HG02981 (cell line): ENCODE data around the gene DIDO1.
A peak's percentile ranks its signal among the peaks of the same experiment; 100 is the strongest.
"Not testable (repeated sequence)": the region's sequence is repeated elsewhere in the genome, so short reads cannot be mapped to it uniquely, and the experiment has no call there.

Experiments
- ATAC-seq: cut with Tn5 transposase; IDR thresholded peaks from one replicate; pipeline ENCODE4 v1.9.1; 2021; ENCODE audit warnings: mild to moderate bottlenecking, moderate library complexity; ENCODE audit not compliant: unreplicated experiment

DIDO1 gene

DNA sequence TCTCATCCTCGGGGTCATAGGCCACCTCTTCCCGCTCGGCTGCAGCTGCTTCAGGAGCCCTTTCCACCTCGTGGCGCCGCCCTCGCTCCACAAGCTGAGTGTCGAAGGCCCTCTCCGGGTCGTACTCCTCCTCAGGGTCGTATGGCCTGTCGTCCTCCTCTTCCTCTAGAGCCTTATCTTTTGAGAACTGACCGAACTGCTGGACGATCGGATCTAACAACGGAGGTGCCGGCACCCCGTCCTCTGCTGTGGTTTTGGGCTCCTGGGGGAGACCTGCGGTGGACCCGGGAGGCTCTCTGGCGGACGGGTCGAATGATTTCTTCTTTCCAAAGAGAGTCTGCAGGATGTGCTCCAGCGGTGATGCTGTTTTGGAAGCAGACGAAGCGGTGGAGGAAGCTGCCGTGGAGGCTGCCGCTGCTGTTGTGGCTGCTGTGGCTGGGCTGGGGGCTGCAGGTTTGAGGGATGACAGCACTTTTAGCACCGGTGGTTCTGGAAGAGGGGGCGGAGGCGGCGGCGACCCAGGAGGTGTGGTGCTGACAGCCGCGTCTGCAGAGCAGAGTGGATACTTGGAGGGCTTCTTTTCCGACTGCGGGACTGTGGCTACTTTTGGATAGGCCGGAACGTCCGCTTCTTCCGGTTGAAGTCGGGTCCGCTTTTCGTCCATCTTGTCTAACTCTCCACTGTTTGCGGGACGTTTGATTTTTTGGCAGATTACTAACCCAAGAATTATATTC lies 44.5 kb downstream of the DIDO1 start:
- ATAC-seq: no peak

DNA sequence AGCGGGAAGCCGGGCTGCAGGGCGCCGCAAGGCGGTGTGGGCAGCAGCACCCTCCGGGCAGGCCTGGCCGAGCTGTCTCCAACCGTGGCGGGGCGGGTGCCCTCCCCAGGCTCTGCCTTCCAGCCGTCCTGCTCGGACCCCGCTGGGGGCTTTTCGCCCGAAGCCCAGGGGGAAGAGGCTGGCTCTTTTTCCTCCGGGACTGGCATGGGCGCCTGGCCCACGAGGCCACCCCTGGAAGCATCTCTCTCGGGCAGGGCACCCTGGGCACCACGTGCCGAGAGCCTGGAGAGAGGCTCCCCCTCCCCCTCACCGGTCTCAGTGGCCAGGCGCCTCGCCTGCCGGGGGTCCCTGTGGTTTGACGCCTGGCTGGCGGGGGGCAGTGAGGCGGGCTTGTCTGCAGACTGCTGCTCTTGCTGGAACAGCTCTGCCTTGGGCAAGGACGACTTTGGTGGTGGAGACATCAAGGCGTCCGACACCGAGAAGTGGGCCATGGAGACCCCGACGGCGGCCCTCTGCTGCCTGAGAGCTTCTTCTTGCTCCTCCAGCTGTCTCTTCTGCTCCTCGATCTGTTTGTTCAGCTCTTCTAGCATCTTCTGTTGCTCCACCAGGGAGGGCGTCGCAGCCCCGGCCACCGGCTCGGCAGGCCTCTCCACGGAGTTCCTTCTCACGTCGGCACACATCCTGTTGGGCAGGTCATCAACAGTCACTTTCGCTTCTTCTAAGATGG lies 45.2 kb downstream of the DIDO1 start:
- ATAC-seq: no peak

DNA sequence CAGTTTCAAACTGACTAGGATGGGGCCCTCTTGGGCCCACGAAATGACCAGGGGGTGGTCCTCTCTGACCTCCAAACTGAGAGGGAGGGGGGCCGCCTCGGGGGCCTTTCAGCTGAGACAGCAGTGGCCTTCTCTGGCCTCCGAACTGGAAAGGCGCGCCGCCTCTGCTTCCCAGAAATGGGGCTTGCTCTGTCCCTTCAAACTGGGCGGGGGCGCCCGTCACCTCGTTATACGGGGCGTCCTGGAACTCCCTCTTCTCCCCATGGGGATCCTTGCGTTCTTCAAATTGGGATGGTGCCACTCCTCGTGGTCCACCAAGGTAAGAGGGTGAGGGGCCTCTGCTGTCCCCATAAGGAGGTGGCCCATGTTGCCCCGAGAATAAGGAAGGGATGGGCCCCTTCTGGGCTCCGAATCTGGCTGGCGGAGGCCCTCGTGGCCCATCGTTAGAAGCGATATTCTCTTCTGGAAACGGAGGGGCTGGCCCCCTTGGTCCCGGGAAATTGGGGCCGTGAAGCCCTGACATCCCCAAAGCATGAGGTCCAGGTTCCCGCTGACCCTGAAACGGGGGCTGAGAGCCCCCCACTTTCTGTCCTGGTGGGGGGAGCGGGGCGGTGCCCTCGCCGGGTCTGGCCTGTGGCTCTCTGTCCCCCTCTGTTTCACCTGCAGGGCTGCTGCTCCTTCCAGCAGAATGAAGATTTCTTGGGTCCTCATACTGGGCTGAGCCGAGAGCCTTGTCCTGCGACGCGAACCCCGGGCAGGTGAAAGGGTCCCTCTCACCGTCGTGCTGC lies 46.0 kb downstream of the DIDO1 start:
- ATAC-seq: no peak

DNA sequence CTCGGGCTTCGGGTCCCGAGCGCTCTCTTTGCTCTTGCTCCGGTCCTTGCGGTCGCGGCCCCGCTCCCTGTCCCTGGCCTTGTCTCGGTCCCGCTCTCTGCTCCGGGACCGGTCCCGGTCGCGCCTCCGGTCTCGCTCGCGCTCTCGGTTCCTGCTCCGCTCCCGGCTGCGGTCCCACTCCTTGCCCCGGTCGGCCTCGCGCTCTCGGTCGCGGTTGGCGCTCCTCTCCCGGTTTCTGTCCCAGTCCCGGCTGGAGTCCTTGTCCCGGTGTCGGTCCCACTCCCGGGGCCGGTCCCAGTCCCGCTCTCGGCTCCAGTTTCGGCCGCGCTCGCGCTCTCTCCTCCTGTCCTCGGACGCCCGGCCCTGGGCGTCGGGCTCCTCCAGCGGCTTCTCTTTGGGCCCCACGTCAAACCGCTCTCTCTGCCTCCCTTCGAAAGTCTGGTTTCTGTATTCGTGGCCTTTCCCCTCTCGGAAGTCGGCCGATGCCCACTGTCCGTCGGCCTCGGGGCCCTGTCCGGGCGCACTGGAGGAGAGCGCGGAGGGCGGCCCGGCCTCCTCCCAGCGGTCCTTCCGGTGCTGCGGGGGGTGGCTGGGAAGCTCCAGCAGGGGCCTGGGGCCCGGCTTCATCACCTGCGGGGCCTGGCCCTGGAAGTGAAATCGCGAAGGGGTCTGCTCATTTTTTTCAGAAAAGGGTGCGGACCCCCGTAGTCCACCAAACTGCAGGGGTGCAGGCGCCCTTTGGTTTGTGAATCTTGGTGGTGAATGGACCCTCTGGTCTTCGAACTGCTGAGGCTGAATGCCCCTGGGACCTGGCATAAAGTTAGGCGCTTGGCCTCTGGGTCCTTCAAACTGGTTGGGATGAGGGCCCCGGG lies 46.8 kb downstream of the DIDO1 start:
- no peak for ATAC-seq

DNA sequence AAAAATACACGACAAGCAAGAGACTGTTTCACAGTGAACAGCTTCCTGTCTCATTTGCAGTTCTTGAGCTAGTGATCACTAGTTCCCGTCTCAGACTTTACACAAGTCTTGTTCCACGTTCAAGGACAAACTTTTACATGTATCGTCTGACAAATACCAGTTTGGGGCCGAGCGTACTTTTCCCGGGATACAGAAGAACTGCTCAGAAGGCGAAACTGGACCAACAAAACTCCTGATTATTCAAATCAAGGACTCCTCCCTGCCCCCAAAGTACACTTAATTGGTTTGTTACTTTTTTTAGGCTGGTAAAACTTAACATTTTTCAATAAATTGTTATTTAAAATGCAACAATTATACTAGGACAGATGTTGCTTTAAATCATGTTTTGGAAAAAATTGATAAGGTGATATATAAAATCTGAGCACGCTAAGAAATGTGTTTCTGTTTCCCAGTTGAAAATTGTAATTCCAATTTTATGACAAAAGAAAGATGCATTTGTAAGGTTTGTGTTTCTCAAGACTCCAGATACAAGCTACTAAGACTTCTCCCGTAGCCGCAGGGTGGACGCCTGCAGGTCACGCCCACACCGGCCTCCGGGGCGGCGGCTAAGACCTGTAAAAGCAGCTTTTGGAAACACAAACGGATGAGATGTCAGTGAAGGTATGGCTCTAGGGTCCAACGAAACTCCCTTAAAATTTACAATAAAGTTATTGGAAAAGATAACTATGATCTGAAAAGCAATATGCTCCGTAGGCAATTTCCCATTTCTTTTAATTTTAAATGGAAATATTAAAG lies 47.9 kb downstream of the DIDO1 start:
- ATAC-seq: no peak

DNA sequence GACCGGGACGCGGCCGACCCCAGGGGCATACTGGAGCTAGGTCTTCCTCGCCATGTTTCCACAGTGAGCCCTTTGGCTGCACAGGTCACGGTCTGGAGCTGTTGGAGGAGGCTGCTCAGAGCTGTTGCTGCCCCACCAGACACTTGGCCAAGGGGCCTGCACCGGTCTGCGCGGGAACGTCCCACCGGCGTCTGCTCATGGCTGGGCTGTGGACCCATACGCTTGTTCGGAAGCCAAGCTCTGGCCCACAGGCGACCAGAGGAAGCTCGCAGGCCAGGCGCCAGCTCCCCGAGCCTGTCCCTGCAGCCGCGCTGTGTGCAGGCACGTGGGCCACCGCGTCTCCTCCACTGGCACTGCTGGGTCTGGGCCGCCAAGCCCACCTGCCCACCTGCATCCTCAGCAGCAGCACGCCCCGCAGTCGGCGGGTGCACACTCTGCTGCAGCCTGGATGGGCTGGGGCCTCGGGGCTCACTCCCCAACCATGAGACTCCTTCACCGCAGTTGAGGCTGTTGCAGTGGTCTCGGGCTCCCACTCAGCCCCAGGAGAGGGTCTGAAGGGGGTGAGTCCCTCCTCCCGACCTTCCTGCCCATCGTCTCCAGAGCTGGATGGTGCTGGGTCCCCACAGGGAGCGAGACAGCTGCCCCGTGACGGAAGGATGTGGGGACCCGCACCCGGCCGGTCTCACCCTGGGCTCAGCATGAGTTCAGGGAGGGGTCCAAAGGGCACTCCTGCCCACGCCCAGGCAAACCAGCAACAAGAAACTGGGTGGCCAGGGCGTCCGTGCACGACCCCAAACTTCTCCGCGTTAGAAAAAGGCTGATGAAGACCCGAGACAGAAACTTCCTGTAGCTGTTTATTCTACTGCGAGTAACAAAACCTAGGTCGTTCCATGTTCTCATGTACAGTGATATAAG lies 49.1 kb downstream of the DIDO1 start:
- no peak for ATAC-seq

DNA sequence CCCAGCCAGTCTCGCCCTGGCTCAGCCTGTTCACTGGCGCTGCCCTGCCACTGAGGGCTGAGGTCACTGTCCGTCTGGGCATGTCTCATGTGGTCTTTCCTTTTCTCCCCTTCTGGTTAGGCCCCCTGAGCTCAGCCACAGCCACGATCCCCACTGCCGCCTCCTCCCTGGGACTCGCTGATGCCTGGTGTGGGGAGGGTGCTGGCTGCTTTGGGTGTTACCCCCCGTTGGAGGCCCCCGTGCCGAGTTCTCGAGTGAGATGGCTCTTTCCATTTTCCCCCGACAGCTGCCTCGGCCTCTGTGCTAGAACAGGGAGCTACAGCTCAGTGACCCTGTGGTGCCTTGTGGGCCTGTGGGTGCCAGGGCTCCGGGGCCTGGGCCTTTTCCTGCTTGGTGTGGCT lies 49.8 kb downstream of the DIDO1 start:
- ATAC-seq: no peak

DNA sequence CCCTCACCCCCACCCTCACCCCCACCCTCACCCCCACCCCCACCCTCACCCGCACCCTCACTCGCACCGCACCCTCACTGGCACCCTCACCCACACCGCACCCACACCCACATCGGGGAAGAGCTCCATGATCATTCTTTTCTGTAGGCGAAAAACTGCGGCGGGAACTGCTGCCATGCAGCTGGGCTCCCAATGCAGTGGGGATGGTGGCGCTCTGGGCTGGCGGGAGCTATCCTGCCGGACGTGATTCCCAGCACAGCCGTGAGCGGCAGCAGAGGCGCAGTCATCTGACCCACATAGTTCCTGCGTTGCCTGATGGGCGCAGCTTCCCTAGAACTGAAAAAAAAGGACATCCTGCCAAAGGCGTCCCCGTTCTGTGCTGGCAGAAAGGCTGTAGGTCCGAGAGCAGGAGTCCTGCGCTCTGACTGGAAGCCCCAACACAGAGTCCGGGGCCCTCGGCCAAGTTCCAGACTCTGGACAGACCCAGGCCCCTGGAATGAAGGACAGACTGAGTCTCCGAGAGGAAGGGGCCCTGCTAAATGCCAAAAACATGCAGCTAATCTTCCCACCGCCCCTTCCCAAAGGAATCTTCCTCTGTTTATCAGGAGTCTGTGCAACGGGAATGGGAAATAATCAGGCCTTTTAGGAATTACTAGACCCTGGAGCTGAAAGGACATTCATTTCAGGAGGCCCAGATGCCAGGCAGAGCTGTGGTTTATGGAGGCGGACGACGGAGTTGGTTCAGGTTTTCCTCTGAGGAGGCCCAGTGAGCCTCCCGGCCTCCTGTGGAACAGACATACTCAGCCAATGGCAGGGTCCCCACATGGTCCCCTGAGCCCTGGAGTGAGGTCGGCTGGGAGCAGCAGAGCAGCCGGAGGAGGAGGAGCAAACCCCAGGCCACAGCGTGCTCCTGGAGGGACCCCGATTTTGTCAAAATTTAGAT lies 50.6 kb downstream of the DIDO1 start:
- ATAC-seq: no peak

DNA sequence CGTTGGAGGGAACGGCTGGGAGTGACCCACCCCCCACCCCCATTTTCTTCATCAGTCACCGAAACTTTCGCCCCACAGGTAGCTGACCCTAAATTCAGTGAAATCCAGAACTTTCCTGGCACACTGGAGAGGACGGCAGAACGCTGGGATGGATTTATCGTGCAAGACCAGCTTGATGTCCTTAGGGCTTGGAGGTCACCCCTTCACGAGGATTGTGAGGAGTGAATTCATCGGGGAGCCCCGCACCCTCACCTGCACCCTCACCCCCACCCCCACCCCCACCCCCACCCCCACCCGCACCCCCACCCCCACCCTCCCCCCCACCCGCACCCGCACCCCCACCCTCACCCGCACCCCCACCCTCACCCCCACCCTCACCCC lies 51.4 kb downstream of the DIDO1 start:
- ATAC-seq: no peak

DNA sequence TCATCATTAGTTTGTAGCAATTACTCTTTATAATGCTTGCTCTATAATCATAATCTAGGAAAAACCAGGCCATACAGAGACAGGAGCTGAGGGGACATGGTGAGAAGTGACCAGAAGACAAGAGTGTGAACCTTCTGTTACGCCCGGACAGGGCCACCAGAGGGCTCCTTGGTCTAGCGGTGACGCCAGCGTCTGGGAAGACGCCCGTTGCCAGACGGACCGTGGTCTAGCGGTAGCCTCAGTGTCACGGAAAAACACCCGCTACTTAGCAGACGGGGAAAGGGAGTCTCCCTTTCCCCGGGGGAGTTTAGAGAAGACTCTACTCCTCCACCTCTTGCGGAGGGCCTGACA lies 52.6 kb downstream of the DIDO1 start:
- ATAC-seq: not testable (repeated sequence)

DNA sequence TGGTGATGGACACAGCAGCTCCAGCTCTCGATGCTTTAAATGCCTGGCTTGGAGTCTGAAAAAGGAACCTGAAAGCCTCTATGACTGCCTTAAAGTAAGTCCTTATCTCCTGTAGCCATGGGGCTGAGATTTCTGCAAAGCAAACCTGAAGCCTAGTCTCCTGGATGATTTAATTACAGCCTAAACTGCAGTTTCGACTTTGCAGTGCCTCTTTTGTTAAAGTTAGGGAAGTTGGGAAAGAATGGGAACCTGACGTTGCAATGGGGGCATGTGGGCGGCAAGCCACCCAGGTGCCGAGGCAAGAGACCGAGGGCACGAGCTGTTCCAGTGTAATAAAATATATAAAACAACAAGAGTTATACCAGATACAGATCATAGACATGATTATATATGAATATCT lies 53.0 kb downstream of the DIDO1 start:
- no peak for ATAC-seq

DNA sequence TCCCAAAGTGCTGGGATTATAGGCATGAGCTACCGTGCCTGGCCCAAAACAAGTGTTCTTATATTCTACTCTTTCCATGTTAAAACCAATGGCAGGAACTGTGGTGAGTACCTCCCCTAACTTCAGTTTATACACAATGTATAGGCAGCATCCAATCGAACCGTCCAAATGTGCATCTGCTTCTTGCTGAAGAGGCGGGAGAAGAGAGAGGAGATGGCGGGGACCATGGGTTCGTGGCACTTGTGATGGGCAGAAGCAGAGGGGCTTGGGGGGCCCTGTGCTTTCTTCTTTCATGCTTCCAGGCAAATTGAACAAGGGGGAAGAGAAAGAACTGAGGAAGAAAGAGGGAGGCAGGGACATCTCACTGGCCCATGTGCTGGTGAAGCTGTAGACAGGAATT lies 53.4 kb downstream of the DIDO1 start:
- ATAC-seq: no peak

DNA sequence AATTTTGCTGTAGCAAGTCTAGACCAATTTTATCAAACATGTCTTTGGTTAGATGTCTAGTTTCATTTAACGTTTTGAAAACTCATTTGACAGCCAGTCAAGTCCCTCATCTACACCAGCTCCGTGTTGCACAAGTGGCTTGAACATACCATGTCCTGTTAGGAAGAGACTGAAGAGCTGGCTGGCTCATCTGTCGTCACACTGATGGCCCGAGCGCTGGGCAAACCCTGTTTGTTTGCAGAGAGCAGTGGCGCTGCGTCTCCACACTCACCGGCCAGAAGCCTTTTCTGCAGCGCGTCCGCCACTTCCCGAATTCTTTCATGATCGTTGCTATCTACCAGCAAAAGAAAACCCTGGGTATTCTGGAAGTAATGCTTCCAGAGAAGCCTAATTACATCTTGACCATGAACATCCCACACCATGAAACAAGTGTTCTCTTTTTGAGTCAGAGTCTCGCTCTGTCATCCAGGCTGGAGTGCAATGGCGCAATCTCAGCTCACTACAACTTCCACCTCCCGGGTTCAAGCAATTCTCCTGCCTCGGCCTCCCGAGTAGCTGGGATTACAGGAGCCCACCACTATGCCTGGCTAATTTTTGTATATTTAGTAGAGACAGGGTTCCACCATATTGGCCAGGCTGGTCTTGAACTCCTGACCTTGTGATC lies 54.0 kb downstream of the DIDO1 start:
- no peak for ATAC-seq

DNA sequence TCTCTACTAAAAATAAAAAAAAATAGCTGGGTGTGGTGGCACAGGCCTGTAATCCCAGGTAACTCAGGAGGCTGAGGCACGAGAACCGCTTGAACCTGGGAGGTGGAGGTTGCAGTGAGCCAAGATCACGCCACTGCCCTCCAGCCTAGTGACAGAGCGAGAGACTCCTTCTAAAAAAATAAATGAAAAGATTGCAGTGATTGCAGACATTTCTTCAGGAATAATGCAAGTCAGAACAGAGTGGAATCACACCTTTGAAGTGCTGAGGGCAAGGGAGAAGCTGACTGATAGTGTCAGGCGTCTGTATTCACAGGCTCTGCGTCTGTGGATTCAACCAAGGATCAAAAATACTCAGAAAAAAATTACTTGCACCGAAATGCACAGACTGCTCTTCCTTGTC lies 62.1 kb downstream of the DIDO1 start:
- ATAC-seq: no peak

DNA sequence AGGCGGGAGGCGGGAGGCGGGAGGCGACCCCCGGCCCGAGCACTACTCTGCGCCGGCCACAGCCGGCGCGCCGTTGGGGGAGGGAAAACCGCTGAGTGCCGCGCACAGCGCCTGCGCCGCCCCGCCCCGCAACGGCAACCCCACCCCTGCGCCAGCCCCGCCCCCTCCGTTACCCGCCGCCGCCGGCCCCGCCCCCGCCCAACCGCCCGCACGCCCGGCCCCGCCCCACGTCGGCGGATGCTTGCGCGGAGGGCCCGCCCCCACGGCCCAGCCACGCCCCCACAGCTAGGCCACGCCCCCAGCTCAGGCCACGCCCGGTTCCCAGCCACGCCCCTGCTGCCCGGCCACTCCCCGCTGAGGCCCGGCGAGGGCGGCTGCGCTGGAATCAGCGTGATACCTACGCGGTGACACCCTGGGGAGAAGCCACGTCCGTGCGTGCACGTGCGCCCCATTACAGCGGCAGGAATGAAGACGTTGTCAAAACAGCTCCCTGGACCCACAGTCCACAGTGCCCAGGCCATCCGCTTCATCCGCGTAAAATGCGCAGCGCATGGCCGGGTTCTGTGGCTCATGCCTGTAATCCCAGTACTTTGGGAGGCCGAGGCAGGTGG lies 64.5 kb downstream of the DIDO1 start, which contains the start of gene TCFL5:
Gene TCFL5, minus strand, starts transcription at position 97 of the 611 bp plus-strand sequence. CDS start 152 bp downstream, outside the sequence.
- ATAC-seq: peak; percentile 57

DNA sequence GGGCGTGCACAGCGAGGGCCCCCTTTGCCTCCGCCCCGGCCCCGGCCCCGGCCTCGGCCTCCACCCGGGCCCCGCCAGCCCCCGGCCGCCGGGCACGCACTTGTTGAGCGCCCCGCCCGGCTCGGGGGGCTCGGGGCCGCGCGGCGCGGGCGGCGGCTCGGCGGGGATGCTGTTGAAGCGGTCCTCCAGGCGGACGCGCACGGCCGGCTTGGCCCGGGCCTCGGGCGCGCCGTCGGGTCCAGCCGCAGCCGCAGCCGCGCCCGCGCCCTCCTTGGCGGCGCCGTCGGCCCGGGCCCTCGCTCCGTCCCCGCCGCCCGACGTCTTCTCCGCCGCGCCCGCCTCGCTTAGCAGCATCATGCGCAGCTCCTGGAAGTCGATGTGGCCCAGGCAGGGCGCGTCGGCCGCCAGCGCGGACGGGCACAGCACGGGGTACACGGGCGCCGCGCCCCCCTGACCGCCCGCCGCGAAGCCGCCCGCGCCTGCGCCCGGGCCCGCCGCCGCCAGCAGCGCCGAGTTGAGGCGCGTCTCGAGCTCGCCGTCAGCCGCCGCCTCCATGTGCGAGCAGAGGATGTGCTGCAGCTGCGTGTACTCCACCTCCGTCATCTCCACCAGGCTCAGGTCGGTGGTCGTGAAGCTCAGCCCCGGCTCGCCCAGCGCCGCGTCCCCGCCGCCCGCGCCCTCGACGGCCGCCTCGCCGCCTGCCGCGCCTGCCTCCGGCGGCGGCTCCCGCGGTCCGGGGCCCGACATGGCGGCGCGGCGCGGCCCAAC lies 65.2 kb downstream of the DIDO1 start:
- ATAC-seq: peak; percentile 29
